GM20000 (cell line): ENCODE results near the gene MPV17L.
"Not testable (repeated sequence)": the region's sequence is repeated elsewhere in the genome, so short reads cannot be mapped to it uniquely, and the experiment has no call there.

ENCODE experiments used
- DNase-seq: peaks from one replicate; pipeline ENCODE4 v3.0.0; 2012; ENCODE audit warnings: low spot score
- CTCF ChIP-seq: IDR thresholded peaks from 2 replicates; pipeline ENCODE4 v1.5.1; 2012; ENCODE audit warnings: mild to moderate bottlenecking, control low read depth; ENCODE audit errors: extremely low read depth, missing control alignments

MPV17L gene

GRCh38 chr16:15444264-15444663, 48.7 kb downstream of the MPV17L start:
- DNase-seq: no peak
- TF ChIP-seq CTCF: no peak

GRCh38 chr16:15445450-15445849, 49.9 kb downstream of the MPV17L start:
- DNase-seq: no peak
- TF ChIP-seq CTCF: no peak

GRCh38 chr16:15446901-15447300, 51.3 kb downstream of the MPV17L start:
- no peak for TF ChIP-seq CTCF
- no peak for DNase-seq

- DNase-seq: no peak
- no peak for TF ChIP-seq CTCF
Observed at GRCh38 chr16:15450624-15451023, 55.1 kb downstream of the MPV17L start.

- TF ChIP-seq CTCF: no peak
- DNase-seq: no peak
Observed at GRCh38 chr16:15451098-15451731, 55.7 kb downstream of the MPV17L start.

GRCh38 chr16:15452246-15452855, 56.8 kb downstream of the MPV17L start:
- TF ChIP-seq CTCF: no peak

GRCh38 chr16:15453296-15453695, 57.7 kb downstream of the MPV17L start:
- not testable (repeated sequence) for DNase-seq

More at GRCh38 chr16:15452246-15452855, 56.8 kb downstream of the MPV17L start:
- no peak for DNase-seq

GRCh38 chr16:15454933-15455332, 59.4 kb downstream of the MPV17L start:
- not testable (repeated sequence) for DNase-seq
